Measurements from ENCODE around the gene ZFHX2.

The ZFHX2 gene

GRCh38 chr14:23557946-23558345 is 6.4 kb upstream of the ZFHX2 start:
- no peak for TF ChIP-seq SIN3A (IDR thresholded peaks at IDR 0.05; ENCODE audit: borderline replicate concordance, insufficient read depth, low read length)

GRCh38 chr14:23557521-23557920 is 6.0 kb upstream of the ZFHX2 start:
- TF ChIP-seq POLR2AphosphoS5 (IDR thresholded peaks at IDR 0.05; ENCODE audit: low read depth, low read length), result no peak
- TF ChIP-seq SIN3A (IDR thresholded peaks at IDR 0.05; ENCODE audit: borderline replicate concordance, insufficient read depth, low read length), result no peak
- TF ChIP-seq TAF1 (IDR thresholded peaks at IDR 0.05; ENCODE audit: borderline replicate concordance, insufficient read depth, low read length), result no peak
- TF ChIP-seq REST (IDR thresholded peaks at IDR 0.05; ENCODE audit: insufficient read depth in 1 of 2, low read depth in 2 of 2, low read length in 2 of 2), result no peak
- no peak for TF ChIP-seq FOXP2 (optimal IDR thresholded peaks at IDR 0.05; ENCODE audit: borderline replicate concordance, extremely low read depth, extremely low read length, insufficient read depth)

- TF ChIP-seq FOXP2 (optimal IDR thresholded peaks at IDR 0.05; ENCODE audit: borderline replicate concordance, extremely low read depth, extremely low read length, insufficient read depth), result no peak
- no peak for TF ChIP-seq SIN3A (IDR thresholded peaks at IDR 0.05; ENCODE audit: borderline replicate concordance, insufficient read depth, low read length)
- TF ChIP-seq TAF1 (IDR thresholded peaks at IDR 0.05; ENCODE audit: borderline replicate concordance, insufficient read depth, low read length), result no peak
- TF ChIP-seq POLR2AphosphoS5 (IDR thresholded peaks at IDR 0.05; ENCODE audit: low read depth, low read length), result no peak
- no peak for TF ChIP-seq REST (IDR thresholded peaks at IDR 0.05; ENCODE audit: insufficient read depth in 1 of 2, low read depth in 2 of 2, low read length in 2 of 2)
Observed at GRCh38 chr14:23556700-23557440, 5.3 kb upstream of the ZFHX2 start.

GRCh38 chr14:23555882-23556699 is 4.5 kb upstream of the ZFHX2 start, which contains the start of gene THTPA:
THTPA (plus strand) TSS chr14:23556271; CDS start chr14:23556758, 487 bp downstream.
- 0 out of 2 replicates have a peak, but pooled peaks have one; percentile 36 for TF ChIP-seq SIN3A (IDR thresholded peaks at IDR 0.05; ENCODE audit: borderline replicate concordance, insufficient read depth, low read length)
- TF ChIP-seq REST (IDR thresholded peaks at IDR 0.05; ENCODE audit: insufficient read depth in 1 of 2, low read depth in 2 of 2, low read length in 2 of 2), result no peak
- peak; percentile 53; the same call in 1 of the 2 replicates for TF ChIP-seq TAF1 (IDR thresholded peaks at IDR 0.05; ENCODE audit: borderline replicate concordance, insufficient read depth, low read length)

GRCh38 chr14:23555533-23555881 is 3.9 kb upstream of the ZFHX2 start:
- TF ChIP-seq SIN3A (IDR thresholded peaks at IDR 0.05; ENCODE audit: borderline replicate concordance, insufficient read depth, low read length) (no peak), TAF1 (IDR thresholded peaks at IDR 0.05; ENCODE audit: borderline replicate concordance, insufficient read depth, low read length) (no peak)

- TF ChIP-seq TAF1 (IDR thresholded peaks at IDR 0.05; ENCODE audit: borderline replicate concordance, insufficient read depth, low read length), result no peak
- no peak for TF ChIP-seq REST (IDR thresholded peaks at IDR 0.05; ENCODE audit: insufficient read depth in 1 of 2, low read depth in 2 of 2, low read length in 2 of 2)
- no peak; the same call in 1 of the 2 replicates for TF ChIP-seq SIN3A (IDR thresholded peaks at IDR 0.05; ENCODE audit: borderline replicate concordance, insufficient read depth, low read length)
- TF ChIP-seq POLR2AphosphoS5 (IDR thresholded peaks at IDR 0.05; ENCODE audit: low read depth, low read length), result no peak
- no peak for TF ChIP-seq FOXP2 (optimal IDR thresholded peaks at IDR 0.05; ENCODE audit: borderline replicate concordance, extremely low read depth, extremely low read length, insufficient read depth)
Observed at GRCh38 chr14:23550812-23551265, 726 bp downstream of the ZFHX2 start.
